SU-DHL-6 (cell line): ENCODE results near the gene LRRN4CL.
A peak's percentile ranks its signal among the peaks of the same experiment; 100 is the strongest.
"Not testable (repeated sequence)": the region's sequence is repeated elsewhere in the genome, so short reads cannot be mapped to it uniquely, and the experiment has no call there.

Experiments used
- H2AFZ ChIP-seq: fragments of 200-600 bp; sonication (generic); 2 replicates; pipeline ENCODE4 v1.6.1; 2014; ENCODE audit warnings: low read depth, mild to moderate bottlenecking, moderate library complexity, mixed read lengths, antibody characterized with exemption, low read length; ENCODE audit not compliant: severe bottlenecking
- H3F3A ChIP-seq: fragments of 200-600 bp; shearing (Covaris generic); 2 replicates; pipeline ENCODE4 v1.6.0; 2016; ENCODE audit warnings: antibody characterized with exemption, mild to moderate bottlenecking; ENCODE audit not compliant: insufficient read depth
- H3K27ac ChIP-seq: fragments of 200-600 bp; sonication (generic); 2 replicates; pipeline ENCODE4 v1.5.1; 2016; ENCODE audit warnings: low read depth, mild to moderate bottlenecking, low read length, moderate library complexity, mixed read lengths
- H3K27me3 ChIP-seq: fragments of 200-600 bp; sonication (generic), shearing (Covaris generic); 2 replicates; pipeline ENCODE4 v1.6.0; 2014; ENCODE audit warnings: mild to moderate bottlenecking, low read length
- H3K36me3 ChIP-seq: fragments of 200-600 bp; sonication (generic); 2 replicates; pipeline ENCODE4 v1.6.1; 2014; ENCODE audit warnings: mild to moderate bottlenecking, low read length, mixed read lengths
- H3K4me2 ChIP-seq: fragments of 300-600, 200-600 bp; shearing (Covaris generic), sonication (generic); 2 replicates; pipeline ENCODE4 v1.6.0; 2014; ENCODE audit warnings: low read length, low read depth, mild to moderate bottlenecking; ENCODE audit not compliant: poor library complexity, severe bottlenecking
- H3K4me3 ChIP-seq: fragments of 200-600 bp; sonication (generic); 2 replicates; pipeline ENCODE4 v1.5.1; 2014; ENCODE audit warnings: antibody characterized with exemption, low read length, mild to moderate bottlenecking, mixed read lengths; ENCODE audit not compliant: insufficient read depth, poor library complexity, severe bottlenecking
- H3K79me2 ChIP-seq: fragments of 200-600 bp; sonication (generic); 2 replicates; pipeline ENCODE4 v1.6.1; 2014; ENCODE audit warnings: mild to moderate bottlenecking, low read length, moderate library complexity; ENCODE audit not compliant: insufficient read depth
- H3K9ac ChIP-seq: fragments of 200-600 bp; sonication (generic); 2 replicates; pipeline ENCODE4 v1.7.0; 2014; ENCODE audit warnings: mild to moderate bottlenecking, low read length
- H3K9me2 ChIP-seq: fragments of 200-600 bp; sonication (generic); replicated peaks from 2 replicates; pipeline ENCODE4 v1.6.1; 2014; ENCODE audit warnings: low read length; ENCODE audit not compliant: insufficient read depth
- H3K9me3 ChIP-seq: fragments of 200-600 bp; sonication (generic); 2 replicates; pipeline ENCODE4 v1.6.1; 2014; ENCODE audit warnings: low read length, mixed read lengths; ENCODE audit not compliant: insufficient read depth
- H4K20me1 ChIP-seq: fragments of 200-600 bp; sonication (generic); 2 replicates; pipeline ENCODE4 v1.6.1; 2014; ENCODE audit warnings: low read depth, mild to moderate bottlenecking, antibody characterized with exemption, low read length, moderate library complexity, mixed read lengths
- CTCF ChIP-seq: fragments of 200-600 bp; sonication (generic); IDR thresholded peaks from one replicate; pipeline ENCODE4 v1.5.1; 2017; ENCODE audit warnings: antibody characterized with exemption, mild to moderate bottlenecking, low read length, moderate library complexity; ENCODE audit not compliant: insufficient read depth, poor library complexity, severe bottlenecking
- EZH2phosphoT487 ChIP-seq: fragments of 200-600 bp; sonication (generic), shearing (Covaris generic); conservative IDR thresholded peaks from 2 replicates; pipeline ENCODE4 v1.6.1; 2018; ENCODE audit warnings: mild to moderate bottlenecking, antibody characterized with exemption, low read length, moderate library complexity, mixed read lengths

LRRN4CL gene

GRCh38 chr11:62676698-62677097 lies 12.6 kb downstream of the LRRN4CL start:
- no peaks in the 10 kb centered on the region for H3K27me3 ChIP-seq
- H3K9me3 ChIP-seq = no peaks in the 10 kb centered on the region
- H3K36me3 ChIP-seq = no peaks in the 10 kb centered on the region
- H3K27ac ChIP-seq = no peak overlapping the region
- H4K20me1 ChIP-seq = no peaks in the 10 kb centered on the region
- no peak overlapping the region for H2AFZ ChIP-seq
- H3K9me2 ChIP-seq = no peaks in the 10 kb centered on the region
- TF ChIP-seq EZH2phosphoT487 (no peak), CTCF (no peak)
- H3F3A ChIP-seq = peaks cover 26% of the 10 kb centered on the region
- H3K9ac ChIP-seq = no peak overlapping the region
- no peak overlapping the region for H3K4me3 ChIP-seq
- H3K79me2 ChIP-seq = peaks cover 33% of the 10 kb centered on the region; the same call in 1 of the 2 replicates
- H3K4me2 ChIP-seq = no peak overlapping the region

DNA sequence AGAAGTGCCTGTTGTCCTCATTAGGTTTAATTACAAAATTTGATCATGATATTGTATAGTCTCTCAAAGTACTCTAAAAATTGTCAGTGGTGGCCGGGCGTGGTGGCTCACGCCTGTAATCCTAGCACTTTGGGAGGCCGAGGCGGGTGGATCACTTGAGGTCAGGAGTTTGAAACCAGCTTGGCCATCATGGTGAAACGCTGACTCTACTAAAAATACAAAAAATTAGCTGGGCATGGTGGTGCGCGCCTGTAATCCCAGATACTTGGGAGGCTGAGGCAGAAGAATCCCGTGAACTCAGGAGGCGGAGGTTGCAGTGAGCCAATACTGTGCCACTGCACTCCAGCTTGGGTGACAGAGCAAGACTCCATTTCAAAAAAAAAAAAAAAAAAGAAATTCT lies 13.9 kb downstream of the LRRN4CL start:
- not testable (repeated sequence) for H3K27ac ChIP-seq, H3K4me2 ChIP-seq, H3K36me3 ChIP-seq, H3K9me2 ChIP-seq, H3K27me3 ChIP-seq, H3K9me3 ChIP-seq, H3K9ac ChIP-seq, H3K4me3 ChIP-seq, H4K20me1 ChIP-seq, H2AFZ ChIP-seq
- Histone ChIP-seq H3K79me2 (peaks cover 45% of the 10 kb centered on the region), H3F3A (peaks cover 18% of the 10 kb centered on the region)

DNA sequence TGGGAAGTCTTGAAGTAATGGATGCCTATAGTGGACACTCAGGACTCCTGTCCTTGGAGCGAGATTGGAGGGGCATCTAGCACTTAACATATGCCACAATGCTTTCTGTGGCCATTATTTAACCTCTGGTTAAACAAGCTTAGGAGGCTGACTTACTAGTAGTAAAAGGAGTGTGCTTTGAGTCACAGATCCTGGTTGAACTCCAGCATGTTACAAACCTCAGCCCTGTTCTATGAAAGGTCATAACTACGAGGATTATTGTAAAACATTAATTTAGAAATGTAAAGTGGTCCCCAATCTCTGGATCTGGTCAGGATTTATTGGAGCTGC lies 16.2 kb downstream of the LRRN4CL start:
- Histone ChIP-seq H3K4me3 (no peak overlapping the region), H3F3A (peaks cover 39% of the 10 kb centered on the region)

More for the DNA sequence above, 16.2 kb downstream of the LRRN4CL start:
- H3K27ac ChIP-seq = no peak overlapping the region; the same call in 1 of the 2 replicates
- no peak overlapping the region for H2AFZ ChIP-seq
- TF ChIP-seq CTCF (no peak), EZH2phosphoT487 (no peak)
- H3K27me3 ChIP-seq = no peaks in the 10 kb centered on the region
- peak overlapping the region; percentile 91 for H3K4me2 ChIP-seq
- no peaks in the 10 kb centered on the region for H3K36me3 ChIP-seq
- no peaks in the 10 kb centered on the region for H3K9me3 ChIP-seq
- H3K9me2 ChIP-seq = no peaks in the 10 kb centered on the region
- H3K79me2 ChIP-seq = peaks cover 38% of the 10 kb centered on the region
- no peaks in the 10 kb centered on the region for H4K20me1 ChIP-seq
- H3K9ac ChIP-seq = peak overlapping the region; percentile 81
